Heart right ventricle (tissue), 16 donors: ENCODE measurements around the gene PUS7L. TPM values are rescaled to one million over a fixed set of nuclear protein-coding genes. Genes with fewer than 3 reads are reported as not detected.

Experiments
- ATAC-seq, 8 donors: fragments of 200-7000 bp; cut with Tn5 transposase; one replicate each; pipeline ENCODE4 v1.9.1; 2020; ENCODE audit warnings: mild to moderate bottlenecking in 8 of 8, moderate library complexity in 8 of 8, moderate number of reproducible peaks in 1 of 8
- DNase-seq, 2 donors: peaks; one replicate each; pipeline ENCODE4 v3.0.0-alpha.2; 2020
- H3K27ac ChIP-seq, 10 donors: fragments of 200-600 bp; sonication (generic) in 2 of 10; one replicate each; pipeline versions ENCODE4 v1.5.0 to v1.8.0; 2020 to 2022; ENCODE audit warnings: mild to moderate bottlenecking in 3 of 10
- H3K27me3 ChIP-seq, 7 donors: fragments of 200-600 bp; one replicate each; pipeline ENCODE4 v1.8.0; 2021 to 2022; ENCODE audit warnings: mild to moderate bottlenecking in 2 of 7
- H3K36me3 ChIP-seq, 9 donors: fragments of 200-600 bp; sonication (generic) in 1 of 9; one replicate each; pipeline versions ENCODE4 v1.5.0 to v1.8.0; 2020 to 2022; ENCODE audit warnings: mild to moderate bottlenecking in 2 of 9
- H3K4me1 ChIP-seq, 9 donors: fragments of 200-600 bp; sonication (generic) in 1 of 9; one replicate each; pipeline versions ENCODE4 v1.5.0 to v1.8.0; 2020 to 2022; ENCODE audit warnings: mild to moderate bottlenecking in 4 of 9
- H3K4me3 ChIP-seq, 10 donors: fragments of 200-600 bp; sonication (generic) in 2 of 10; one replicate each; pipeline versions ENCODE4 v1.5.0 to v1.8.0; 2020 to 2022; ENCODE audit warnings: mild to moderate bottlenecking in 7 of 10, moderate library complexity in 2 of 10
- H3K9me3 ChIP-seq, 11 donors: fragments of 200-600 bp in 10 of 11; sonication (generic) in 2 of 11; one replicate each; pipeline versions ENCODE4 v1.5.0 to v1.8.0; 2013 to 2022; ENCODE audit warnings: mild to moderate bottlenecking in 2 of 11, control low read depth in 1 of 11, moderate library complexity in 1 of 11
- CTCF ChIP-seq, 9 donors: fragments of 200-600 bp; sonication (generic) in 2 of 9; IDR thresholded peaks; one replicate each; pipeline versions ENCODE4 v1.5.0 to v1.8.0; 2021 to 2022; ENCODE audit warnings: antibody characterized with exemption in 9 of 9, mild to moderate bottlenecking in 5 of 9, moderate library complexity in 1 of 9
- WGBS, 2 donors: extraction: QIAGEN DNeasy Blood & Tissue Kit; methylation state at CpG; one replicate each; pipeline ENCODE4 v1.1.7; 2013; ENCODE audit warnings: inconsistent platforms in 1 of 2; 5-methylcytosine and 5-hydroxymethylcytosine counted together
- intact Hi-C, 10 donors: fragments of 100-400 bp; cut with DNase I; formaldehyde crosslinking; loops; one replicate each; pipeline versions ENCODE4 v1.11.1 to v1.14.2; 2022
- polyA plus RNA-seq, 2 donors: library from polyadenylated mRNA; stranded (reverse); fragments of 200-250 nt; gene quantifications; one replicate each; pipeline ENCODE4 v1.2.3, GENCODE V29; 2013
- total RNA-seq, 10 donors: library from RNA; stranded (reverse); fragmentation: NEBNext Ultra II Directional in 3 of 10; extraction: Animal tissue kit (Norgen Biotek cat#: 25700) in 3 of 10; gene quantifications; one replicate each; pipeline versions ENCODE4 v1.2.1 to v1.2.4, GENCODE V29; 2021 to 2023
- donor health status: Arrhythmogenic right ventricular cardiomyopathy.
- donor health status: ischemic (EF 13 %, LVEDD 7.1; RV severe dilation, severe dysfunction).
- donor health status: healthy with polysubstance abuse.
- donor health status: DM: no; HTN: yes; CAD: no.
- donor health status: DM: no; HTN: no; CAD: no.
- donor health status: ischemic (EF 25% LVEDD 6.9; RV normal size, moderate dysfunction).
- donor health status: ischemic (EF 25% LVEDD 5.7; RV mildly dilated, moderate dysfunction).
- donor health status: healthy.
- donor health status: DM: yes; HTN: yes; CAD: no.
- donor health status: Ischemic cardiomyopathy.
- donor health status: ischemic (EF 35%, LVEDD 5.7; RV mildly dilated, moderate dysfunction).
- donor health status: nonischemic (EF 11% LVEDD 7.7; RV severe dilation, severe dysfunction).
- donor health status: DM: yes; HTN: yes; CAD: no.
- donor health status: PGD.
- donor health status: ischemic (EF 29% LVEDD 5.4; RV normal size, mild dysfunction).
- donor health status: nonischemic (EF 23%, LVEDD 6.1; RV moderate dilation, normal function).

PUS7L gene
- total and polyA plus RNA-seq, 12 donors: 1.2 to 7.8 (median 5.1) TPM

GRCh38 chr12:43749016-43749415 lies 9.6 kb downstream of the PUS7L start:
- H3K9me3 ChIP-seq: no peaks in the 10 kb centered on the region
- H3K27ac ChIP-seq: no peak overlapping the region
- no peak overlapping the region for H3K4me3 ChIP-seq
- ATAC-seq (no peak), DNase-seq (no peak)
- TF ChIP-seq CTCF (IDR thresholded peaks at IDR 0.05): no peak
- intact Hi-C loops: no loop called here
- no peaks in the 10 kb centered on the region for H3K27me3 ChIP-seq
- peaks cover 0 to 5% (median 0%) of the 10 kb centered on the region in 9 donors for H3K4me1 ChIP-seq
- peaks cover 0 to 42% (median 7%) of the 10 kb centered on the region in 9 donors for H3K36me3 ChIP-seq
- 94 to 97% methylated on average over 5 of the region's 5 CpGs for WGBS, 2 donors

GRCh38 chr12:43744826-43745225 lies 13.8 kb downstream of the PUS7L start:
- H3K27me3 ChIP-seq: no peaks in the 10 kb centered on the region
- DNase-seq (no peak), ATAC-seq (no peak)
- no peak overlapping the region for H3K27ac ChIP-seq
- no peak for TF ChIP-seq CTCF (IDR thresholded peaks at IDR 0.05)
- intact Hi-C loops: no loop called here
- H3K36me3 ChIP-seq: peaks cover 0 to 67% (median 10%) of the 10 kb centered on the region in 9 donors
- no peaks in the 10 kb centered on the region for H3K9me3 ChIP-seq
- H3K4me1 ChIP-seq: no peaks in the 10 kb centered on the region
- H3K4me3 ChIP-seq: no peak overlapping the region

GRCh38 chr12:43742106-43742505 lies 16.5 kb downstream of the PUS7L start:
- ATAC-seq (no peak), DNase-seq (no peak)
- peaks cover 0 to 93% (median 10%) of the 10 kb centered on the region in 9 donors for H3K36me3 ChIP-seq
- intact Hi-C loops: no loop called here
- H3K27ac ChIP-seq: no peak overlapping the region
- H3K27me3 ChIP-seq: no peaks in the 10 kb centered on the region
- H3K9me3 ChIP-seq: no peaks in the 10 kb centered on the region
- H3K4me3 ChIP-seq: no peak overlapping the region
- H3K4me1 ChIP-seq: no peaks in the 10 kb centered on the region
- TF ChIP-seq CTCF (IDR thresholded peaks at IDR 0.05): no peak

GRCh38 chr12:43740511-43741100 lies 18.0 kb downstream of the PUS7L start:
- TF ChIP-seq CTCF (IDR thresholded peaks at IDR 0.05): no peak
- Histone ChIP-seq H3K27me3 (no peaks in the 10 kb centered on the region), H3K4me3 (no peak overlapping the region), H3K27ac (no peak overlapping the region), H3K9me3 (no peaks in the 10 kb centered on the region), H3K4me1 (no peaks in the 10 kb centered on the region), H3K36me3 (peaks cover 0 to 98% (median 19%) of the 10 kb centered on the region in 9 donors)
- WGBS, 2 donors: 68 to 71% methylated on average over 3 of the region's 3 CpGs
- ATAC-seq (no peak), DNase-seq (no peak)
- intact Hi-C loops: no loop called here
